Epithelial cell of esophagus (primary cell): Measurements from ENCODE around the gene EML2.

ENCODE experiments used
- DNase-seq: peaks from one replicate; pipeline ENCODE4 v3.0.0; 2010; ENCODE audit warnings: low read depth
- H3K4me3 ChIP-seq: 2 replicates; pipeline ENCODE4 v1.5.1; 2011; ENCODE audit warnings: mild to moderate bottlenecking, low read length, control low read depth
- TF ChIP-seq, protein P1 (sequence below): IDR thresholded peaks from 2 replicates; pipeline ENCODE4 v1.5.1; 2011; ENCODE audit warnings: low read depth, mild to moderate bottlenecking, low read length, control low read depth, inconsistent platforms; ENCODE audit not compliant: insufficient read depth; ENCODE audit errors: missing control alignments

Gene EML2

DNA sequence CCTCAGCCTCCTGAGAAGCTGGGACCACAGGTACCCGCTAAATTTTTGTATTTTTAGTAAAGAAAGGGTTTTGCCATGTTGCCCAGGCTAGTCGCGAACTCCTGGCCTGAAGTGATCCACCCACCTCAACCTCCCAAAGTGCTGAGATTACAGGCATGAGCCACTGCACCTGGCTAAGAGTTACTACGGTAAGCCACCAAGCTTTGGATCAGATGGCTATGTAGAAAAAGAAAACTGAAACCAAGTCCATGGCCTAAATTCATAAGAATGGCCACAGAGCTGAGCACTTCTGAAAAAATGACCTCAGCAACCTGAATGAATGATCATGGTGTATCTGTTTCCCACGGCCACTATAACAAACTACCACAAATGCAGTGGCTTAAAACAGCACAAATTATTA, 64.0 kb downstream of the EML2 start:
- no peak overlapping the region for H3K4me3 ChIP-seq
- TF ChIP-seq, protein P1, sequence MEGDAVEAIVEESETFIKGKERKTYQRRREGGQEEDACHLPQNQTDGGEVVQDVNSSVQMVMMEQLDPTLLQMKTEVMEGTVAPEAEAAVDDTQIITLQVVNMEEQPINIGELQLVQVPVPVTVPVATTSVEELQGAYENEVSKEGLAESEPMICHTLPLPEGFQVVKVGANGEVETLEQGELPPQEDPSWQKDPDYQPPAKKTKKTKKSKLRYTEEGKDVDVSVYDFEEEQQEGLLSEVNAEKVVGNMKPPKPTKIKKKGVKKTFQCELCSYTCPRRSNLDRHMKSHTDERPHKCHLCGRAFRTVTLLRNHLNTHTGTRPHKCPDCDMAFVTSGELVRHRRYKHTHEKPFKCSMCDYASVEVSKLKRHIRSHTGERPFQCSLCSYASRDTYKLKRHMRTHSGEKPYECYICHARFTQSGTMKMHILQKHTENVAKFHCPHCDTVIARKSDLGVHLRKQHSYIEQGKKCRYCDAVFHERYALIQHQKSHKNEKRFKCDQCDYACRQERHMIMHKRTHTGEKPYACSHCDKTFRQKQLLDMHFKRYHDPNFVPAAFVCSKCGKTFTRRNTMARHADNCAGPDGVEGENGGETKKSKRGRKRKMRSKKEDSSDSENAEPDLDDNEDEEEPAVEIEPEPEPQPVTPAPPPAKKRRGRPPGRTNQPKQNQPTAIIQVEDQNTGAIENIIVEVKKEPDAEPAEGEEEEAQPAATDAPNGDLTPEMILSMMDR: no peak
- DNase-seq: no peak

DNA sequence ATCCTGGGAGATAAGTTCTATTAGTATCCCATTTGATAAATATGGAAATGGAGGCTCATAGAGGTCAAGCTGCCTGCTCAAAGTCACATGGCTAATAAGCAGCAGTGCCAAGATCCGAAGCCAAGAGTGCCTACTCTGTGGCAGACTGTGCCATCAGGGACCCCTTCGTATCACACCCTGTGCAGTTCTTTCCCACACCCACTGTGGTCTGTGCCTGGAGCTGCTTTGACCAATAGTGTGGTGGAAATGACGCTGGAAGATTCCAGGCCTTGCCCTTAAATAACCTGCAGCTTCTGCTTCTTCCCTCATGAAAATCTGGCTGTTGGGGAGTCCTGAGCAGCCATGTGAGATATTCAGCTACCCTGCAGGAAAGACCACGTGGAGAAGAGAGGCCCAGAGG, 64.7 kb downstream of the EML2 start:
- TF ChIP-seq, protein P1: no peak
- no peak overlapping the region for H3K4me3 ChIP-seq
- no peak for DNase-seq

DNA sequence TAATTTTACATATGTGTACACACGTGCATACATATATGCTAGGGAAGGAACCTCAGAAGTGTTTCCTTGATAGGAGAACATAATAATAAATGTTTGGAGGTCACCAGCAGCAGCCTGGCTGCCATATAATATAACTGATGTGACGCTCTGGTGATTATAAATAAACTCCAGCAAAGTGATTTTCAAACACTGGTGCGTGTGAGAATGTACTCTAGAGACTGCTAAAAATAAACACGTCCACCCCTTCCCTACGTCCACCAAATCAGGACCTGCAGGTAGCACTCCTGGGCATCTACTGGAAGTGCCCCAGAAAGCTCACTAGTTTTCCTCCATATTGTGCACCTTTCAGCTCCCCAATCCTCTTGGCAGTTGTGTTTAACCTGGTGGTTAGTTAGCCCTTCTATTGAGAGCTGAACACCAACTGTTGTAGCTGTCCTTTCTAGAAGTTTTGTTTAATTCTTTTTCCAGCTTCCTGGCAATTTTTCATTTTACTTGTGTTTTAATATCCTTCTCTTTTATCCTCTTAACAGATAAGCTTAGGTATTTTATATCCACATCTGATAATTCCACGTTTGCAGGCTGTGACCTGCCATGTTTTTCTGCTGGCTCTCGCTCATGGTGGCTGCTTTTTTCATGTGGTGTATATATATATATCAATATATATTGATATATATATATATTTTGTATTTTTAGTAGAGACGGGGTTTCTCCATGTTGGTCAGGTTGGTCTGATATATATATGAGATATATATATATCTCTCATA, 67.6 kb downstream of the EML2 start:
- TF ChIP-seq, protein P1: no peak
- DNase-seq: no peak
- H3K4me3 ChIP-seq: no peak overlapping the region

DNA sequence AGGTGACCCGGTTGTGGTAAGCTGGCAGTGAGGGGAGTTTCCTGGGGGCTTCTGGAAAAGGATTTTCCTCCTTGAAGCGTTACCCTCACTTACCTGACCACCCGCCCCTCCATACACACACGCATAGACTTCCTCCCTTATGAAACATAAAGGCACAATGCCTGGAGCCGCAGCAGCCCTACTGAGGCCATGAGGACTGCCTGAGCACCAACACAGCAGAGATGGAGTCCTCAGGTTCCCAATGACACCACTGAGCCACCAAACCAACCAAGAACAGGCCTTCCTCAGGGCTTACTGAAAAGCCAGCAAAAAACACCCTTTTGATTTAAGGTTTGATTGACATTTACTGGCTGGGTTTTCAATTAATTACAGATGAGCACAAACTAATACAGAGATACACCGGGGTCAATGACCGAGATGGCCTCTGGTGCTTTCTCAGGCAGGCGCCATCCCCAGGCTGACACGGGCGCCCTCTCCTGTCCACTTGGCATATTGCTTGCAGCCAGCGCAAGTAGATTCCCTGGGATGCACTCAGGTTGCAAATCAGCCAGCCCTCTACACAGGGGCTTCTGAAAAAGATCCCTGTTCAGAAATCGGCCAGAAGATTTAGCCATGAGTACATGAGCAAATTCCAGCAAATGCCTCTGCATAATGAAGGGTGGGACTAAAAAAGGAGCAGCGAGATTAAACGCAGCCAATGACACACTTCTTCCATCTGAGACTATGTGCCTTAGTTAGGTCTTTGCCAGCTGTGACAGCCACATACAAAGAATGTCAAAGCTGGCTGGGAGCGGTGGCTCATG, 69.4 kb downstream of the EML2 start:
- no peak overlapping the region for H3K4me3 ChIP-seq
- TF ChIP-seq, protein P1: peak; percentile 85

DNA sequence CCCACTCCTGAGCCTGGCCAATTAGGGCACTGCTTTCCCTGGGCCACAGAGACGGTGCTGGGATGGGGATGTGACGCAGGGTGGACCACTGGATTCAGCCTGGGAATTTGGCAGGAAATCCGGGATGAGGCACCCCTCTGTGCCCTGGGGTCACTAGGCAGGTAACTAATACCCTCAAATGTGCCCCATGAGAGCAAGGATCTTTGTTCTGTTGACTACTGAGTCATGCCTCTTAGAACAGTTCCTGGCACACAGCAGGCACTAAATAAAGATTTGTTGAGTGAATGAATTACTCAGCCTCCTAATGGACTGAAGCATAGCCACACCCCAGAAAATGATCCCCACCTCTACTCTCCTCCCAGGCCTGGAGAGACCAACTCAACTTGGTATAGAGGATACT, 70.5 kb downstream of the EML2 start:
- DNase-seq: peak; percentile 94
- TF ChIP-seq, protein P1: no peak
- no peak overlapping the region for H3K4me3 ChIP-seq

More for the DNA sequence above, 69.4 kb downstream of the EML2 start:
- DNase-seq: peak; percentile 54

DNA sequence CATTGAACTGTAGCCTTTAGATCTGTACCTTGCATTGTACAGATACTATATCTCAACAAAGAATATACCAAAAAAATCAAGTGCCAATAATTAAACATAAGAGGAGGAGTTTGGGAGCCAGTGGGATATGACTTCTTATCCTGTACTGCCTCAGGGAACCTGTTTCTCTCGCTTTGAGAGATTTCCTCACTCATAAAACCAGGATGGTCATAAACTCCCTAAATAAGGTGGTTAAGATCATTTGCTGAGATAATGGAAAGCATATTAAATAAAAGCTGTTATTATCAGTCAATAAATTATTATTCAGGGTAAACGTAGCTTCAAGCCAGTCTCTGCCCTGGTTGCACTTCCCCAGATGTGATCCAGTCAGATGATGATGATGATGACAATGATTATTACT, 71.6 kb downstream of the EML2 start:
- H3K4me3 ChIP-seq: no peak overlapping the region
- no peak for DNase-seq
- TF ChIP-seq, protein P1: no peak
